Testis (tissue), 5 donors: ENCODE measurements around the gene PRKAG2. TPM values are rescaled to one million over a fixed set of nuclear protein-coding genes. Genes with fewer than 3 reads are reported as not detected.

Experiments
- DNase-seq: peaks from one replicate; pipeline ENCODE4 v3.0.0-alpha.2; 2019
- H3K27ac ChIP-seq, 2 donors: fragments of 200-600 bp; sonication (generic); one replicate each; pipeline ENCODE4 v1.5.1; 2019
- H3K27me3 ChIP-seq: fragments of 200-600 bp; sonication (generic); one replicate; pipeline ENCODE4 v1.5.1; 2019
- H3K36me3 ChIP-seq: fragments of 200-600 bp; sonication (generic); one replicate; pipeline ENCODE4 v1.5.1; 2017; ENCODE audit warnings: low read depth; ENCODE audit errors: missing control alignments
- H3K4me1 ChIP-seq: fragments of 200-600 bp; sonication (generic); one replicate; pipeline ENCODE4 v1.5.1; 2019
- H3K4me3 ChIP-seq, 2 donors: fragments of 200-600 bp; sonication (generic); one replicate each; pipeline ENCODE4 v1.5.1; 2017 to 2019
- H3K9me3 ChIP-seq: fragments of 200-600 bp; sonication (generic); one replicate; pipeline ENCODE4 v1.5.1; 2017
- POLR2A ChIP-seq: fragments of 450-650 bp; IDR thresholded peaks from one replicate; pipeline ENCODE4 v1.6.1; 2017; ENCODE audit warnings: antibody characterized with exemption, mild to moderate bottlenecking, moderate library complexity
- WGBS, 2 donors: methylation state at CpG; one replicate each; pipeline ENCODE4 v1.1.5; 2018; 5-methylcytosine and 5-hydroxymethylcytosine counted together
- intact Hi-C: fragments of 100-400 bp; cut with DNase I; formaldehyde crosslinking; loops from one replicate; pipeline ENCODE4 v1.15.1; 2023; ENCODE audit warnings: low total_unique reads
- long read RNA-seq, 2 donors: transcript quantifications; one replicate each; lab custom pipeline, GENCODE V29; 2026
- polyA plus RNA-seq: library from polyadenylated mRNA; stranded (reverse); fragments of 350-450 nt; fragmentation: Illumina TruSeq; extraction: RNeasy Lipid Tissue Mini Kit (QIAGEN cat#74804); gene quantifications from one replicate; pipeline ENCODE4 v1.2.3, GENCODE V29; 2014; ENCODE audit warnings: low read depth, low replicate concordance; ENCODE audit not compliant: insufficient read depth
- total RNA-seq, 2 donors: library from RNA; depleted of rRNA; stranded (reverse); fragments of >200 nt; gene quantifications; one replicate each; pipeline ENCODE4 v1.2.3, GENCODE V29; 2016
- TF ChIP-seq, protein P1 (sequence below), 3 experiments: fragments of 450-650 bp in 2 of 3; fragments of 200-600 bp in 1 of 3; sonication (generic) in 1 of 3; IDR thresholded peaks; one replicate each; pipeline ENCODE4 v1.5.1; 2016 to 2019; ENCODE audit warnings: antibody characterized with exemption in 3 of 3, mild to moderate bottlenecking in 2 of 3, moderate library complexity in 1 of 3

The PRKAG2 gene
- total RNA-seq (10 to 100 TPM; 27.9 to 28.7 TPM), polyA plus RNA-seq (28.6 TPM)
- long read RNA-seq, donor 1, partial matches to known transcripts = 0 of 1 reads
- long read RNA-seq, donor 1, other reads (novel, unspliced or antisense) = 0 of 1 reads
- long read RNA-seq, donor 2, partial matches to known transcripts = 0 of 3 reads
- long read RNA-seq, donor 2, other reads (novel, unspliced or antisense) = 0 of 3 reads

DNA sequence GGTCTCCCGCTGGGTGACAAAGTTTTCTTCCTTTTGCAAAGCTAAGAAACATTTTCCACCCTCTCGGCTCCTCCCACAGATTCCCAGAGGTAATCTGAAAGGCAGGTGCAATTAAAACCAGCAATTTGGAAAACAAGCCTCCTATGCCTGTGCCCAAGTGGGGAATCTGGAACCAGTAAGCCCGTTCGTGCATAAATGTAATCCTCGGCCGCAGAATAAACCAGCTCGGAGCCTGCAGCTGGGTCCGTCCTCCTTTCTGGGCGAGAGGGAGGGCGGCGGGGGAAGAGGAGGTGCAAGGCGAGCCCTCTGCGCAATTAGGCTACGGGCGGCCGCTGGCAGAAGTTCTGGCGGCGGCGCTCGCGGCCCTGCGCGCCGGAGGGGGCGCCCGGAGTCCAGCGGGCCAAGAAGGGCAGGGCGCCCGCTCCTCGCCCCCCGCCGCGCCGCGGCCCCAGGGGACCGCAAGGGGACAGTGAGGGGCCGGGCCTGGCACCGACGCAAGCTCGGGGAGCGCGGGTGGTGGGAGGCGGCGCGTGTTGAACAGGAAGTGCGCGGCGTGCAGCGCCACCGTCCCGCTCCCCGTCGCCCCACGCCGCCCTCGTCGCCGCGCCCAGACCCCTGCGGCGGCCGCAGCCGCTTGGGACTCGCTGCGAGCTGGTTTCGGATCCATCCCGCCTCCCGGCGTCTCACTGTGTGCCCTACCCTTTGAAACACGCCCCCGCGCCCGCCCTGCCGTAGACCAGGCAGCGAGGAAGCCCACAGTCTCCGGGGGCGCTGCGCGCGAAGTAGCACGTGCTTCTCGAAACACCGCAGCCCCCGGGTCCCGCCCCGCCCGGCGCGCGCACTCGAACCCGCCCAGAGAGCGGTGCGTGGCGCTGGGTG is at the start of gene PRKAG2:
Gene PRKAG2, minus strand, starts transcription at position 217 of the 879 bp plus-strand sequence. CDS start 495 bp downstream, outside the sequence.
- Histone ChIP-seq H3K4me3 (peak within 1 kb of the TSS; percentile 75 to 87), H3K9me3 (no peaks in the 10 kb centered on the region), H3K4me1 (peaks cover 12% of the 10 kb centered on the region), H3K27ac (peak within 1 kb of the TSS; percentile 86 to 87), H3K27me3 (no peaks in the 10 kb centered on the region), H3K36me3 (no peaks in the 10 kb centered on the region)
- 1% methylated on average over 40 to 51 of the region's 95 CpGs for WGBS, 2 donors
- DNase-seq = peak; percentile 62
- no peak for TF ChIP-seq POLR2A
- TF ChIP-seq, protein P1, sequence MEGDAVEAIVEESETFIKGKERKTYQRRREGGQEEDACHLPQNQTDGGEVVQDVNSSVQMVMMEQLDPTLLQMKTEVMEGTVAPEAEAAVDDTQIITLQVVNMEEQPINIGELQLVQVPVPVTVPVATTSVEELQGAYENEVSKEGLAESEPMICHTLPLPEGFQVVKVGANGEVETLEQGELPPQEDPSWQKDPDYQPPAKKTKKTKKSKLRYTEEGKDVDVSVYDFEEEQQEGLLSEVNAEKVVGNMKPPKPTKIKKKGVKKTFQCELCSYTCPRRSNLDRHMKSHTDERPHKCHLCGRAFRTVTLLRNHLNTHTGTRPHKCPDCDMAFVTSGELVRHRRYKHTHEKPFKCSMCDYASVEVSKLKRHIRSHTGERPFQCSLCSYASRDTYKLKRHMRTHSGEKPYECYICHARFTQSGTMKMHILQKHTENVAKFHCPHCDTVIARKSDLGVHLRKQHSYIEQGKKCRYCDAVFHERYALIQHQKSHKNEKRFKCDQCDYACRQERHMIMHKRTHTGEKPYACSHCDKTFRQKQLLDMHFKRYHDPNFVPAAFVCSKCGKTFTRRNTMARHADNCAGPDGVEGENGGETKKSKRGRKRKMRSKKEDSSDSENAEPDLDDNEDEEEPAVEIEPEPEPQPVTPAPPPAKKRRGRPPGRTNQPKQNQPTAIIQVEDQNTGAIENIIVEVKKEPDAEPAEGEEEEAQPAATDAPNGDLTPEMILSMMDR (IDR thresholded peaks at IDR 0.05) = no peak
- intact Hi-C loops = no loop called here

DNA sequence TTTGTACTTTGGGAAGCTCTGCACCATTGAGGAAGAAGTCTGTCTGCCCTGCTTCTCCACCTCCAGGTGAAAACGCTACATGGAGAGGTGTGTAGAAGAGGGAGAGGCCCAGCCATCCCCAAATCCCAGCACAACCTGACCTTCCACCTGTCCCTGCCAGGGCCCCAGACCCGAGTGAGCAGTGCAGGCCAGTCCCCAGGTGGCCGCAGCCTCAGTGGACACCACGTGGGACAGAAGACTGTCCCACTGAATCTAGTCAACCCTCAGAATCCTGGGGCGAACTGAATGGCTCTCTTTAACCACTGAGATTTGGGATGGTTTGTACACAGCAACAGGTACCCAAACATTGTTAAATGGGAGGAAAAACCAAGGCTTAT is 49.4 kb upstream of the PRKAG2 start:
- Histone ChIP-seq H3K4me1 (no peaks in the 10 kb centered on the region), H3K4me3 (no peak overlapping the region), H3K27ac (no peak overlapping the region), H3K27me3 (no peaks in the 10 kb centered on the region), H3K9me3 (no peaks in the 10 kb centered on the region), H3K36me3 (no peaks in the 10 kb centered on the region)
- 94 to 96% methylated on average over 3 to 5 of the region's 5 CpGs for WGBS, 2 donors
- no peak for DNase-seq
- no peak for TF ChIP-seq POLR2A
- TF ChIP-seq, protein P1 (IDR thresholded peaks at IDR 0.05) = no peak
- intact Hi-C loops = loop anchor here (10.0 kb wide), 1 partner anchor 142 kb away; no protein-coding TSS in a partner anchor

DNA sequence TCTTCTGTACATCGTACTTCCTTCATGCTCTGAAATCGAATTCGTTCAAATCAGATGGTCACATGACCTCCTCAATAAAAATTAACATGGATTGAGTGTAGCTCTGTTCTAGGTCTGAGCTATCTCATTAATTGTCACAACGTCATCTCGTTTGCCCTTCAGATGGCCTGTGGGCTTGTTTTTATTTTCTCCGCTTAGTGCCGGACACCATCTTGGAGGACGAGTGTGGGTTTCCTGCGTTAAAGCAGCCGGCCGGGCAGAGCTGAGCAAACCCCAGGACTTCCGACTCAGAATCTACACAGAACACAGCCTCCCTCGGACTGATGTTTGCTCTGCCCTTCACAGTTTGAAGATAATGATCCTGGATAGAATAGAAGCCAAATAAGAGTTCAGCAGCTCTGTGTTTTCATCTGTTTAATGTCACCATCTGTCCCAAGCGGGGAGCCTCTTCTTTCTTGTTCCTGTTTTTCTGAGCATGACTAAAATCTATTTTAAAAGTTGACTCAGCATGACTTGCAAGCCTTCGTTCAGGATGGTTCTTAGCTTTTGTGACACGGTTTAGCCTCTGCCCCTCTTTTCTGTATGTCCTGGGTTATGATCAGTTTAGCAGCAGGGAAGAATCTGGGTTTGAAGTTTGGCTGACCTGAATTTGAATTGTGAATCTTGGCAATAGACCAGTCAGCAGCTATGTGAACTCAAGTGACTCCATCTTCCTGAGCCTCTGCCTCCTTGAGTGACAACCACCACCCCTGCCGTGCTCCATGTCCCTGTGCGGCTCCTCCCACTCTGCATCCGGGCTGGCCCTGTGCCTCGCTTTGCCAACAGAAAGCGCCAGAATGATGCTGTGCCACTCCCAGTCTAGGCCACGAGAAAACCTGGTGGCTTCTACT is 48.8 kb upstream of the PRKAG2 start:
- Histone ChIP-seq H3K36me3 (no peaks in the 10 kb centered on the region), H3K27ac (no peak overlapping the region), H3K4me1 (no peaks in the 10 kb centered on the region), H3K27me3 (no peaks in the 10 kb centered on the region), H3K9me3 (no peaks in the 10 kb centered on the region), H3K4me3 (no peak overlapping the region)
- intact Hi-C loops = loop anchor here (10.0 kb wide), 1 partner anchor 141 kb away; no protein-coding TSS in a partner anchor
- peak; percentile 27 for DNase-seq
- WGBS, 2 donors = 79 to 80% methylated on average over 22 of the region's 22 CpGs
- TF ChIP-seq, protein P1 (IDR thresholded peaks at IDR 0.05) = no peak
- no peak for TF ChIP-seq POLR2A

DNA sequence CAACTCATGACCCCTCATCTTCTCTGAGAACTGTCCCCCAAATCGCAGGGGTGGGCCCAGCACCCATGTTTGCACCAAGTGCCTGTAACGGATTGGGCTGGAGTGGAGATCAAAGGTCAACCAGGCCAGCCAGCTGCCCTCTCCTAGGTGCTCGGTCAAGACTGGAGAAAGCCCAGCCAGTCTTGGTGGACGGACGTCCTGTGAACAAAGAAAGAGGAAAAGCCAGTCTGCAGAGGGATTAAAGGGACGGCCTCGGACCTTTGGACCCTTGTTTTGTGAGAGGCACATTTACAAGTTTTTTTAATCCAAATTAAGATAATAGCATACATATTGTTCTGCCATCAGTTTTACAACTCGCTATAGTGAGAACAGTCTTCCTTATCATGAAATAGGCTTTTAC is 47.6 kb upstream of the PRKAG2 start:
- no peak for TF ChIP-seq POLR2A
- TF ChIP-seq, protein P1 (IDR thresholded peaks at IDR 0.05) = no peak
- Histone ChIP-seq H3K4me1 (no peaks in the 10 kb centered on the region), H3K4me3 (no peak overlapping the region), H3K9me3 (no peaks in the 10 kb centered on the region), H3K27ac (peak overlapping the region in 1 of 2 donors; percentile 6), H3K36me3 (no peaks in the 10 kb centered on the region), H3K27me3 (no peaks in the 10 kb centered on the region)
- intact Hi-C loops = loop anchor here (10.0 kb wide), 1 partner anchor 140 kb away; no protein-coding TSS in a partner anchor
- DNase-seq = no peak
- WGBS, 2 donors = 89 to 98% methylated on average over 8 of the region's 8 CpGs
